NCI-H1694 treated with DMSO at 0.1 percent for 48 hours (cell line): ENCODE results near the gene ZDHHC21.

Experiments used
- DNase-seq: peaks from one replicate; lab custom pipeline; 2025; lab: John Stamatoyannopoulos, UW

ZDHHC21 gene

GRCh38 chr9:14693251-14693861 is at the start of gene ZDHHC21:
Gene ZDHHC21, minus strand, starts transcription at chr9:14693432. Its CDS starts 19,092 bp downstream, at chr9:14674340.
- peak; percentile 15 for DNase-seq

DNA sequence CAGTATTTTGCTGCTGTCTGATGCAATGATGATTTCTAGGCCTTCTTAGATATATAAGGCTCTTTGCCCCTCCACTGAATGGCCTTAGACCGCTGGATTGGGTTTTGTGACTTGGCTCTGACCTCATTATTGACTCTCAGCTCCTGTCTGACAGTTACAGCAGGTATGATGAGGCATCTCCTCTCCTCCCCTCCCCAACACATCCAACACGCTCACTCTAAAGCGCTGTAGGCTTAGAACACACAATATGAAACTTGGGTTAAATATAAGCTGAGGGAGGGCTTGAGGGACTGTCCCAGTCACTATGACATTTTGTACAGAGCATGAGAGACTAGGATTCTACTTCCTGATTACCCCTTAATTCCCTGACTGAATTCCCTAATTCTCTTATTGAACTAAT is 48.1 kb upstream of the ZDHHC21 start:
- DNase-seq = no peak

- no peak for DNase-seq
Measured at GRCh38 chr9:14733133-14733532, 39.9 kb upstream of the ZDHHC21 start.

DNA sequence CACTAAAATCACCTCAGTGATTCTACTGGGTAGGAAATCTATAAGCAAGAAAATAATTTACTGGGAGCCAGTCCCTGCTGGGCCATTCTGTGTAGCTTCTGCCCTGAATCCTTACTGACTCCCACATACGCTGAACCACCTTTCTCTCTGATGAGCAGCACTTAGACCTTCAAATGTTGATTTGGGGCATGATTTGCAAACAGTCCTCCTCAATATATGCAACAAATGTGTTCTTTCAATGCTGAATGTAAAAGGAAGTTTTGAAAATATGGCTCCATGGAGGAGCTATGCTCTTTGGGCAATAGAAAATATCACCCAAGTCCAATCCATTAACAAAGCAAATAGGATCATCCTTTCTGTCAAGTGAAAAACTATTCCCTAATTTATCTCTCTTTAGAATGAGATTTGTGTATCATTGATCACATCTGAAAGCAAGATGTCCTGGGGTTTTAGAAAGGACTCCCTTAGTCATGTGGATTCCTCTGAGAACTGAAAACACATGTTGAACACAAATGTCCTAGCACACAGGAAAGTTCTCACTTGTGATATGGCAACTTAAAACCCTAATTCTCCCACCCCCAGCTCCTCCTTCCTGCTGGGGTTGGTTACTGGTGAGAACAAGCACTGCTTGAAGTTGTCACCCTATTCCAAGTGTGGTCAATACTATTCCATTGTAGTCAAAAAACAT is 38.2 kb upstream of the ZDHHC21 start:
- DNase-seq = no peak

DNA sequence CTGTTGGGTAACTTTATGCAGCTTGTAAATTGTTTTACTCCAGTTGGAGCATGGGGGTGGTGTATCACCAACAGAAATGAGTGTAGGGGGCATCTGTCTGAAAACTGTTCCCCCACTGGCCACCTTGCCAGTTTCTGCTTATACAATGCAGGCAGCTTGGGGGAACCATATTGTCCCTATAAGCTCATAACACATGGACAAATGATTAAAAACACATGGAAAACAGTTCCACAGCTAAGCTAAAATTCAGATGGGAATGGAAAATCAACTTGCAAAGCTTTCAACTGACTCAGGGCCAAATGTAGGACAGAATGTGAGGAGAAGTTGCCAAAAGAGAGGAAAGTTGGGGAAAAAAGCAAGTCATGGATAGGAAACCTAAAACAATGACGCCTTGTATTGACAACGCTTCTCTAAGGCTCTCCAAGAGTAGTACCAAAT is 37.2 kb upstream of the ZDHHC21 start:
- DNase-seq = no peak

DNA sequence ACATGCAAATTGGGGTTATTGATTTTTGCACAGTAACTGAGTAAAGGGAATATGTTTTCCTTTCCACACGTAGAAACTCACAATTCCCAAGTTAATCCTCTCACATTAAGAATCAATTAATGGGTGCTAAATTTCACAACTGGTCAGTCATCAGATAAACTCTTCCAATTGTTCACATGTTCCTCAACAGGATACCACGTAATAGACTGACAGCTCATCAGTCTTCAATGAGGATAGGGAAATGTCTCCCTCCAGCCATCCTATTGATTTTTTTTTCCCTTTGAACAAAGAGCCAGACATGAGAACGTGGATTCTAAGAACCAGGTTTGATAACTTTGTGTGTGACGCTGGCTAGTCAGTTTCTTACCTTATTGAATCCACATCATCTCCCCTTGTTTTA is 30.1 kb upstream of the ZDHHC21 start:
- no peak for DNase-seq

DNA sequence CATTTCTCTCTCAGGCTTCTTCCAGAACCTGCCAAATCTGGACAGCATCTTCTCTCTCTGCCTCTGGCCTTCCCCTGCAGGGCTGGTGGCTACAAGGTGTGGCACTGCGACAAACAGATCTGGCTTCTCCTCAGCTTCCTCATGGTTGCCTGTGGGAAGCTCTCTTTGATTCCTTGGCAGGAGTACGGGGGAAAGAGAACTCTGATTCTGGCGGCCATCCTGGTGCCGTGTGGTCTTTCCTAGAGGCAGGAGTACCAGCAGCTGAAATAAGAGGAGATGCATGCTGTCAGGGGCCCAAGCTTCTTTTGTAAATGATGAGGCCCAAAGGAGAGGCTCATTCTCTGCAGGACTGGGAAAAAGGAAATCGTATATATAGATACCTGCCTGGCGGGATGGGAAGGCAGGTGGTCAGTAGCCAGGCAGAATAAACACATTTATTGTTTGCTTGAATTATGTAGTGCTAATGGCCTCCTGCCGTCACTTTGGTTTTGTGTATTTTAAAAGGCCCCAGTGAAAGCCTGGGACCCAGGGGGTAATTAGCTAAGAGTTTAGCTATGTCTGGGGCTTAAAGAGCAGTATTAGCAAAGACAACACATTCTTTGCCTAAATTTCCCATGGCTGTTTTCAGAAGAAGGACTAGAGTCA is 29.3 kb upstream of the ZDHHC21 start, which contains the start of gene CER1:
TSS of gene CER1 (minus strand) at position 343 of the 645 bp plus-strand sequence. CDS start at position 282, 61 bp downstream.
- DNase-seq = no peak

GRCh38 chr9:14719231-14719923 is 26.1 kb upstream of the ZDHHC21 start:
- no peak for DNase-seq

GRCh38 chr9:14715102-14715501 is 21.9 kb upstream of the ZDHHC21 start:
- no peak for DNase-seq

DNA sequence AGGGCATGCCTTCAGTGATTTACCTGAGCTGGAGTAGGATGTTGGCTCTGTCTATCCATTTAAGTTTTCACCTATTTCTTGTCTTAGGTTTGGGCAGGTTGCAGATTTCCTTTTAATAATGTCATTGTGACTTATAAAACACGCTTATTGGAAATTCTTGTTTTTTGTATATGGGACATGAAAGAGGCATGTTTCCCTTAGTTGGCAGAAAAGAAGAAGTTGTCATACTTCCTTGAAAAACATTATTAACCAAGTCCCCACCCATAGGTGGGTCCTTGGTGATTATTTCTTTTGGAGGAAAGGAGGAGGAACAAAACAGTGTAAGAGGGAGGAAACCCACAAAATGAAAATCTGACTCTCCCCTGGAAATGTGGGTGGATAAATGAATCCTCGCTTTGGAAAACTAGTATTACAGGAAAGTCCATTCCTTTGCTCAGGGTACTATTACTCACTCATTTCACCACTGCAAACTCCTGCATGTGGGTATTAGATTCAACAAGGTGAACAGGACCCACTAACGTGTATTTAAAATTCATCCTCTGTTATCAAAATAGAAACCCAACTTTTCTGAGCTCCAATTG is 20.0 kb upstream of the ZDHHC21 start:
- no peak for DNase-seq

DNA sequence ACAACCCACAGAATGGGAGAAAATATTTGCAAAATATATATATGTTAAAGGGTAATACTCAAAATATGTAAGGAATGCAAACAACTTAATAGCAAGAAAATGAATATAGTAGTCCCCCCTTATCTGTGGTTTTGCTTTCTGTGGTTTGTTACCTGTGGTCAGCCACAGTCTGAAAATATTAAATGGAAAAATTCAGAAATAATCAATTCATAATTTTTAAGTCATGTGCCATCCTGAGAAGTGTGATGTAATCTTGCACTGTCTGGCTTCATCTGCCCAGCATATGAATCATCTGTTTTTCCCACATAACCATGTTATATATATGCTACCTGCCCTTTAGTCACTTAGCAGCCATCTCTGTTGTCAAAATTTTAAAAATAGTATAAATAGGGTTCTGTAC is 17.6 kb upstream of the ZDHHC21 start:
- no peak for DNase-seq

- DNase-seq = no peak
Measured at GRCh38 chr9:14706530-14707140, 13.4 kb upstream of the ZDHHC21 start.

- DNase-seq = no peak
Measured at GRCh38 chr9:14705079-14705478, 11.8 kb upstream of the ZDHHC21 start.

DNA sequence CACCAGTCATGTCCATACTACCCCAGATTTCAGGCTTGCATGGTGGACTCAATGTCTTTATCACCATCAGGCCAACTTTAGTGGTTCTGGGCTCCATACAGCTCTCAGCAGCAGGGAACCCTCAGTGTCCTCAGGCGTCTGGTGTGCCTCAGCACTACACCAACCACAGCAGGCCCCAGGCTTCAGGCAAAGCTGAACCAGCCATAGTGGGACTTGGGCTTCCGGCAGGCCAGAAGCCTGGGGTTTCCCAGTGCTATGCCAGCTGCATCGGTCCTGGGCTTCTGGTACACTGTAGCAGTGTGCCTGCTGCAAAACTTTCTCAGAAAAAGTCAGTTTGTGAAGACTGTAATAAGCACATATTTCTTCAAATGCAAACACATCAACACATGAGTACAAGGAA is 11.0 kb upstream of the ZDHHC21 start:
- no peak for DNase-seq

DNA sequence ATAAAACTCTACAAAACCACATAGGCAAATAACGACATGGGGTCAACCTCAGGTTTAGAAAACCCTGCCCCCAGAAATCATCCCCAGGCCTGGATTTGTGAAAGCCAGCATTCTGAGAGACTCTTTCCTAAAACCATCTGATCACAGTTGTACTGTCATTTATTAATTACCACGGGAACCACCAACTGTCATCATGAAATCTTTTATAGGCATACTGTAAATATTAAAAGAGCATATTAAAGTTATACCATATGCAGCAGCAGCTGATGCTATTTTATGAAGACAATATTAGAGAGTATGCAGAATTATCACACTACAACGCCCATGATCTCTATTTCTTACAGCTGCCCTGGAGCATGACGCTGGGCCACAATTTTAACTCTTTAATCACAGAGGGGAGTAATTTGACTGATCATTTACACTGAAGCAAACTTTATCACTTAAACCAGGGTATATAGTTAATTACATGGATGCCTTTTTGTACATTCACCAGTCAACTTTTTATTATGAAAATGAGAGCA is 9.0 kb upstream of the ZDHHC21 start:
- DNase-seq = peak; percentile 85

- no peak for DNase-seq
Measured at GRCh38 chr9:14692470-14693250, 572 bp downstream of the ZDHHC21 start.

DNA sequence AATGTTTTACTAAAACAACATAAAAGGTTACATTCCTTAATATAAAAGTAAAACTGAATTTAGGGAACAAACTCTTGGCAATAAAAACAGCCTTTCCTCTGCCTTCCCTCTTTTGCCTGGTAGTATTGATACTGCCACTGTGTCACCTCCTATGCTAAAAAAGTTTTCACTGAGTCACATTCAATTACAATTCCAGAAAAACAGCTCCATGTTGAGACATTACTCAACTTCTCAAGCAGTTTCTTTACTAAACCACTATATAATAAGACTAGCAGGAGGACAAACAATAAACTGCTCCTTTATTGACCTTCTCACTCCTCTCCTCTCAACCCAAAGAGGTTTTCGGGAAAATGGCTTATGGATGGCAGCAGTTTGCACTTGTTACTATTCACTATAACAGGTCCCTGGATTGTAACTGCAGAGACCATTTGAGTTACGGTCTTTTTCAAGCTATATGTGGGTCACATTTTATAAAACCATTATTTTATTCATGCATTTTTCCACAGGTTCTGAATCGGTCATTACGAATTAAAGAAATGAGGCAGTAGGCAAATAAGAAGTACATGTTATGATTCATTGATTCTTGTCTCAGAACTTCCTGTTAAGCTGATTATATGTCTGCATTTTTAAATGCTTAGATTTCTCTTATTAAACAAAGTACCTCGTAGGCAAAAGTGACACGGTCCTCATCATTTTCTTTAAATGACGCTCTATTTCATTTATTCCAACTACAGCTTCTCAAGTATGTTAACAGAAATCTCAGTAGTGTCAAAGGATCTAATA is 2.1 kb downstream of the ZDHHC21 start:
- no peak for DNase-seq

DNA sequence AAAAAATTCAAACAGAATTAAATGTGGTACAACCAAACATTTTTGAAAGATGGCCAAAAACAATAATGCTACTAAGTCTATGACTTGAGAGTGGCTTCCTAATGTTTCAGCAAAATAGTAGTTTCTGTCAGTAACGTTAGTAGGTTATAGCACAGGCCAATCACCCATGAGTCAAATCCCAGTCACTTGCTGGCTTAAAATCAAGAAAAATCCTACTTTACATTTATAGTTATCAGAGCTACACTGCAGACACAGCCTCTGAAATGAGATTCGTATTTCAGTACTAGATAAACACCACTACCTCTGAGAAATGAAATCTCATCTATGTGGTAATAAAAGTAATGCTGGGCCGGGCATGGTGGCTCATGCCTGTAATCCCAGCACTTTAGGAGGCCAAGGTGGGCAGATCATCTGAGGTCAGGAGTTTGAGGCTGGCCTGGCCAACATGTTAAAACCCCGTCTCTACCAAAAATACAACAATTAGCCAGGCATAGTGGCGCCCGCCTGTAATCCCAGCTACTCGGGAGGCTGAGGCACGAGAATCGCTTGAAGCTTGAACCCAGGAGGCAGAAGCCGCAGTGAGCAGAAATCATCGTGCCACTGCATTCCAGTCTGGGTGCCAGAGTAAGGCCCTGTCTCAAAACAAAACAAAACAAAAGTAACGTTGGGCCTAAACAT is 6.1 kb downstream of the ZDHHC21 start:
- no peak for DNase-seq

- no peak for DNase-seq
Measured at GRCh38 chr9:14686168-14686567, 7.1 kb downstream of the ZDHHC21 start.
